Measurements from ENCODE around the gene CCDC38.

CCDC38 gene

GRCh38 chr12:95960241-95960640 lies 17.8 kb upstream of the CCDC38 start:
- DNase-seq, result no peak

DNA sequence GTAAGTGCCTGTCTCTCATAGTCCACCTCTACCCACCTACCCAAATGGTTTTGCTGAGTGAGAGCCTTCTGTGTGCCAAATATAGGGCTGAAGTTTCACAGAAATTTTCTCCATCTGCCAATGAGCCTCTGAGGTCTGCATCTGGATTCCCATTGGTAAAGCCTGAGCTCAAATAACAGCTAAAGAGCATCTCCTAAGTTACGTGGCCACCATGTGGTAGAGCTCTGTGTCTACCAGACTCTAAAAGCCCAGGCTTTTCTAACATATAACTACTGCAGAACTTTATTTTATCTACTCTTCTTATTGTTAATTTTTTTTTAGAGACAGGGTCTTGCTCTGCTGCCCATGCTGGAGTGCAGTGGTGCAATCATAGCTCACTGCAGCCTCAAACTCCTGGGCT lies 16.7 kb upstream of the CCDC38 start:
- DNase-seq, result peak; percentile 0

- no peak for DNase-seq
Observed at GRCh38 chr12:95956557-95957145, 14.2 kb upstream of the CCDC38 start.

DNA sequence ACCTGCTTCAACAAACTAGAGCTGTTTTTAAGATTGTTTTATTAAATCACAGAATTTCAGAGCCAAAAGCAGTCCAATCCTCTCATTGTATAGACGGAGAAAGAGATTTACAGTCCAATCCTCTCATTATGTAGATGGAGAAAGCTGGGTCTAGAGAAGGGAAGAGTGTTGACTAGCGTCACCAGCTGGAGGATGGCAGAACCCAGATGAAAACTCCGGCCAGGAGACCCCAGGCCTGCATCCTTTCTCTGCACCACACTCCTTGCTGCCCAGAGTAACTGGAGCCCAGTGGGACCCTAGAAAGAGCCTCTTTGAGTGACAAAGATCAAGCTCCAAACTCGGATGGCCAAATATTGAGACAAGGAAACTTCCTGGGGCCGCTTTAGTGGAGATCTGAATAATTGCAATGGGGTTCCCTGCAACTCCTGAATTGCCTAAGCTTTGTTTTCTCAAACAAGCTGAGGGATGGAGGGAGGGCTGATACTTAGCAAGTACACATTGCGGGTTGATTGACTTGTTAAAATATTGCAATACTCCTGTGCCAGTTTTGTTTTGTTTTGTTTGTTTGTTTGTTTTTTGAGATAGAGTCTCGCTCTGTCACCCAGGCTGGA lies 13.2 kb upstream of the CCDC38 start:
- DNase-seq, result no peak

DNA sequence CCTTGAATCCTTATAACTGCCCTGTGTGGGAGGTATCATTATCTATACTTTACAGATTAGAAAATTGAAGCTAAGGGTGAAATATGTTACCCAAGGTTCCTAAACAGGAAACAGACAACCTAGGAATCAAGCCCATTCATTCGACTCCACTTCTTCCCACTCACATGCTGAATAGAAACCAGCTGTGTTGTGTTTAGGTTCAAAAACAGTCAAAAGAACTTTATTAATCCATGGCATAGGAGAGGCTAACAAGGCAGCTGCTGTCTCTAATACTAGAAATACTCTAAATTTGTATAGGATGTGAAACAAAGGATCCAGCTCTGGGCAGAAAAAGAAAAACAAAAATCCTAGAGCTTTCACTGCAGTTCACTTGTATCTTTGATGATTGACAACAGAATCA lies 10.6 kb upstream of the CCDC38 start:
- DNase-seq, result no peak

- DNase-seq, result no peak
Observed at GRCh38 chr12:95951515-95951914, 9.1 kb upstream of the CCDC38 start.

DNA sequence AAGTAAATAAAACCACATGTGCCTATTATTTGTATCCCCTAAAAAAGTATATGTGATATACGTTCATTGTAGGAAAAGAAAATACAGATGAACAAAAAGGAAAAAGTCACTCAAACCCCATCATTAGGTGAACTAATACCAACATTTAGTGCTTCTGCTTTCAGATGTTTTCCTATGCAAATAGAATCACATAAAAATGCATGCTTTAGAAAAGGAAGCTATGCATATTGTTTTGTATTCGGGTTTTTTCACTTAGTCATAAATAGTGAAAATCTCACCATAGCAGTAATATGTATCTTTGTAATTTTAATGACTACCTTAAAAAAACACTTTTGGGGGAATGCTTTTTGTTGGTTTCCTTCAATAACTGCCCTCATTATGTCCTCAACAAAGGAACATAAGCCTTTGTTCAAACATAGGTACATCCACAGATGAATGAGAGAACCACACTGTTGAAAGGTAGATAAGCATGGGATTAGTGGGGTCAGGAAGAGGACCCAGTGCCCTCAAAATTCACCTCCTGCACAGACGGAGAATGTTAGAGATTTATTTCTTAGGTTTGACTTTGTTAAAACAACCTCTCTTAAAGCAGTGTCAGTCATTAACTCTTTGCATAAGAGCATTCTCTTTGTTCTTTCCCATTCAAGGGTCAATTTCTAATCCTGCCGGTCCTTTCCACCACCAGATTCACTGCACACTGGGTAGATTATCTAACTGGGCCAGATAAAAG lies 7.2 kb upstream of the CCDC38 start:
- DNase-seq, result peak; percentile 15

DNA sequence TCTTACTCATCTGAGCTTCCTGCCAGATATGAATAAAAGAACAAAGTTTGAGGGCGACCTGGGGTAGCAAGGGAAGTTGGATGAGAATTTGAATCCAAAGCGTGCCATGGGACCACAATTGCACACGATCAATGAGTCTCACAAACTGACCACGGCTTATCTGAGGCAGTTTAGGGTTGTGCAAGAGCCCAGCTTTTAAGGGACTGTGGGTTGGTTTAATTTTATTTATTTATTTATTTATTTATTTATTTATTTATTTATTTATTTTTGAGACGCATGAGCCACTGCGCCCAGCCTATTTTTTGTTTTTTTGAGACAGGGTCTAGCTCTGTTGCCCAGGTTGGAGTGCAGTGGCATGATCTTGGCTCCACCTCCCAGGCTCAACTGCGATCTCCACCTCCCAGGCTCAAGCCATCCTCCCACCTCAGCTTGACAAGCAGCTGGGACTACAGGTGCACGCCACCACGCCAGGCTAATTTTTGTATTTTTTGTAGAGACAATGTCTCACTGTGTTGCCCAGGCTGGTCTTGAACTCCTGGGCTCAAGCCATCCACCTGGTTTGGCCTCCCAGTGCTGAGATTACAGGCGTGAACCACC lies 1.8 kb upstream of the CCDC38 start:
- DNase-seq, result no peak

DNA sequence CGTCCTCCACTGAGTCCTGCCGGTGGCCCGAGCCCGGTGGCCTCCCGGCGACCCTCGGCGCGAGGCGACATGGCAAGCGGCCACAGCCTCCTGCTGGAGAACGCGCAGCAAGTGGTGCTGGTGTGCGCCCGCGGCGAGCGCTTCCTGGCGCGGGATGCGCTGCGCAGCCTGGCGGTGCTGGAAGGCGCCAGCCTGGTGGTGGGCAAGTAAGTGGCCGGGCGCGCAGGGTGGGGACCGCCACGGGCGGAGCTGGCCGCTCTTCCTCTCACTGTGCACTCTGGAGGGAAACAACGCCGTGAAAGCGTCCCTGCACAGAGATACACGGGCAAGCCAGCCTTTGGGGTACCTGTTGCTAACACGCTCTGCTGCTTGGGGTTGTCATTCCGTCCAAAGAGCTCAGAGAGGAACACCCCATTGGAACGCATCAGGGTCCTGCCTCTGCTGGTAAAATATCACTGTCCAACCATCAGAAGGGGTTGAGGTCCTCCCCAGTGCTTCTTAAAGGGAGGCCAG lies 972 bp upstream of the CCDC38 start, which contains the start of gene AMDHD1:
AMDHD1 (plus strand) TSS at position 2 of the 513 bp plus-strand sequence; CDS start at position 70, 68 bp downstream.
- DNase-seq, result peak; percentile 25

GRCh38 chr12:95942101-95942523 lies 302 bp downstream of the CCDC38 start:
- no peak for DNase-seq

DNA sequence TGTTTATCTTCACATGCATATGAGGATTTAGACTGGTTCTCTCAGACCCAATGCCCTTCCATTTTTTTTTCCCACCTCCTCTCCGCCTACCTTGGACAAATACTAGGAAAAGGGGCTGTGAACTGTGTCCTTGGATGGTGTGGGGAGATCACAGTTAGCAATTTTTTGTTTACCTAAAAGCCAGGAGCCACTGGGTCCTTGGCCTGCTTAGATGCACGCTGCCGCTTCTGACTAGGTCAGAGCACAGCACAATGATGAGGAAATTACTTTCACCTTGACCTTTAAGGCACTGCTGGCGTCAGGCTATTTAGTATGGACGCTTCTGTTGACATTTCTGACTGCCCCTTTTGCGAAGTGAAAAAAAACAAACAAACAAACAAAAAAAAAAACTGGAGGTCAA lies 1.9 kb downstream of the CCDC38 start:
- DNase-seq, result no peak

- no peak for DNase-seq
Observed at GRCh38 chr12:95922231-95922630, 20.2 kb downstream of the CCDC38 start.

- no peak for DNase-seq
Observed at GRCh38 chr12:95919110-95919509, 23.3 kb downstream of the CCDC38 start.

DNA sequence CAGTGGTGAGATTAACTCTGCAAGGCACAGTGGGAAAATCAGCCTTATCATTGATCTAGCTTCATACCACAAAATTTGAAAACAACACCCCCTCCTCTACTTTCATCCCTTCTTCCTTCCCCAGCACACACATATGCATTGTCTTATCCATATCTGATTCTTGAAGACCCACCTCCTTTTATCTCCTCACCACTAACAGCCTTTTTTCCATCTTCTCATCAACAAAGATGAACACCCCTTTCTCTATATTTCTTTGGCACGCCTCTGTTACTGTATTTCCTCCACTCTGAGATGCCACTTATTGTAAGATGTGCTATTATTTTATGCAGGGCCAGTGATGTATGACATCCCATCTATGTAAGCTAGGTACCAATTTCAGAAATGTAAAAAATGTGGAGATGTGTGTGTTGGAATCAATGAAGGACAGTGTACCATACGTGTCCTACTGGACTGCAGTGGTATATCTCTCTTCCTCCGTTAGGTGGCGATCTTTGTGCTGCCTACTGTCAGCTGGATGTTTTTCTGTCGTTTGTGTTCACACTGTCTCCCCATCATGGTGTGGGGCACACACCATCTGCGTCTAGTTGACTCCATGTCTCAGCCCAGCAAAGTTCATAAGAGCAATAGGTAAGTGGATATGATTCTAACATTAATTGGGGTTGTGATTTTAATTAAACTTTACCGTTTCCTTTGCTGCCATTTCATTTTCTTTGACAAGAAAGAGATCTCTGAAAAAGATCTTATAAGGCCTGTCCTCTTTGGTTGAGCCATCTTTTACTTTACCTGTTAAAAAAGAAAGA lies 24.0 kb downstream of the CCDC38 start:
- peak; percentile 56 for DNase-seq

GRCh38 chr12:95909871-95910270 lies 32.5 kb downstream of the CCDC38 start:
- DNase-seq, result no peak

DNA sequence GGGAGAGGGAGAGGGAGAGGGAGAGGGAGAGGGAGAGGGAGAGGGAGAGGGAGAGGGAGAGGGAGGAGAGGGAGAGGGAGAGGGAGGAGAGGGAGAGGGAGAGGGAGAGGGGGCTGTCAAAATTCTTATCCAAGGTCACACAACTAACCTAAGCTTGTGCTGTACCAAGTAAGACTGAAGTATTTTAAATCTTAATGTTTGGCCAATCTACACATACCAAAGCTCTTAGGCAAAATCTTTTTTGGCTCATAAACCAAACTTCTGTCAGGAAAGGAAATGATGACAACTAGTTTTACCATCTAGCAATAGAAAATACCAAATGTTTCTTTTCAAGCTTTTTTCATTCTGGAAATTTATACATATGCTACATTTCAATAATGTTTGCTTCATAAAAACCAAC lies 33.8 kb downstream of the CCDC38 start:
- no peak for DNase-seq

DNA sequence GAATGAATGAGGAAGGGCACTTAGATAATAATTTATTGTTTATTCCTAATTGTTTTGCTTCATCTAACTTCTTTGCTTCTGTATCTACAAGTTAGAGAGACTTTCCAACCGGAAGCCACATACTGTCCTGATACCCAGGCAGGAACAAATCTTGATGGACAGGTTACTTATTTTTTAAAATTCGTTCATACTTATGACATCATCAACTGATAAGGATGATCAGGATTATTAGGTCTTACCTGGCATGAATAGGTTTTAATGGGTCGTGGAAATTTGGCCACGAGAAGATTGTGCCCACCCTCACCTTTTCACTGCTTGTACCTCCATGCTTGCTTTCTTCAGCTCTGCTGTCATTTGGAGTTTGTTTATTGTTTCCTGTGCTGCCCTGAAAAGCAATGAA lies 44.3 kb downstream of the CCDC38 start:
- DNase-seq, result no peak

DNA sequence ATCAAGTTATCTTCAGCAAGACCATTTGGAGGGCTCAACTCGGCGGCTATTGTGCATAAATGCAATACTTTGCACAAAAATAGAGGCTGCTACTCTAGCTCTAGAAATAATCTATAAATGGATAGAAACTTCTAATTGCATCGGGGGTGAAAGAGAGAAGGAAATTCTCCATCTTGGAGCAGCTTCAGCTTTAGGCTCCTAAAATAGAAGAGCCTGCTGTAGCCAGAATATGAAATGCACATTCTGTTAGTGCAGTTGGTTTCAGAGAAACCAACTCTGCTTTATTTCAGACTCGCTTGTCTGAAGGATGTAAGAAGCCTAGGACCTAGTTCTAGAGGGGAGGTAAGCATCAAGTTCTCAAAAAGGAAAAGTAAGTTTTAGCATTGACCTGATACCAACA lies 45.6 kb downstream of the CCDC38 start:
- no peak for DNase-seq

GRCh38 chr12:95890958-95891357 lies 51.5 kb downstream of the CCDC38 start:
- DNase-seq, result no peak

DNA sequence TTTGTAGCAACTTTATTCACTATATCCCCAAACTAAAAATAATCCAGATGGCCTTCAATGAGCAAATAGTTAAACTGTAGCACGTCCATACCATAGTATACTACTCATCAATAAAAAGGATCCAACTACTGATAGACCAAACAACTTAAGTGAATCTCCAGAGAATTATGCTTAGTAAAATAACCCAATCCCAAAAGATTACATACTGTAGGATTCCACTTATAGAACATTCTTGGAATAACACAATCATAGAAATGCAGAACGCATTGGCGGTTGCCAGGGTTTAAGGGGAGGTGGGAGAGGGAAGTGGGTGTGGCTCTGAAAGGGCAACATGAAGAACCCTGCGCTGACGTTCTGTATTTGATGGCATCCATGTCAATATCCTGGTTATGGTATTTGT lies 55.1 kb downstream of the CCDC38 start:
- no peak for DNase-seq

DNA sequence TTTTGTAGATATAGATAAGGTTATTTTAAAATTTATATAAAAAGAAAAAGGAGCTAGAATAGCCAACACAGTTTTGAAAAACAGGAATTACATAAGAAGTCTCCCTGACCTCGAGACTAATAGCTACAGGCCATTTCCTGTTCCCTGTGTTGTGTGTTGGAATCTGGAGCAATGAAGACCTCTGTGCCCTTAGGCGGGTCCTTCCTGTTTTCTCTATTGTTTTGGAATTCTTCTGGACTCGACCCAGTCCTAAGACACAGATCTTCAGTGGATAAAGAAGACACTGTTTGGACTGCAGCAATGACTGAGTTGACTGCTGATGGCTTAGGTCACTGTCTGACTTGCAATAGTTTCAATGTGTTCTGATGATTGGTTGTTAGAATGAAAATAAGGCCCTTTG lies 57.4 kb downstream of the CCDC38 start:
- DNase-seq, result no peak

- no peak for DNase-seq
Observed at GRCh38 chr12:95882873-95883272, 59.5 kb downstream of the CCDC38 start.

GRCh38 chr12:95882080-95882479 lies 60.3 kb downstream of the CCDC38 start:
- no peak for DNase-seq
